ENCODE results near the gene GFI1B.
"Not testable (repeated sequence)": the region's sequence is repeated elsewhere in the genome, so short reads cannot be mapped to it uniquely, and the experiment has no call there.

GFI1B gene

DNA sequence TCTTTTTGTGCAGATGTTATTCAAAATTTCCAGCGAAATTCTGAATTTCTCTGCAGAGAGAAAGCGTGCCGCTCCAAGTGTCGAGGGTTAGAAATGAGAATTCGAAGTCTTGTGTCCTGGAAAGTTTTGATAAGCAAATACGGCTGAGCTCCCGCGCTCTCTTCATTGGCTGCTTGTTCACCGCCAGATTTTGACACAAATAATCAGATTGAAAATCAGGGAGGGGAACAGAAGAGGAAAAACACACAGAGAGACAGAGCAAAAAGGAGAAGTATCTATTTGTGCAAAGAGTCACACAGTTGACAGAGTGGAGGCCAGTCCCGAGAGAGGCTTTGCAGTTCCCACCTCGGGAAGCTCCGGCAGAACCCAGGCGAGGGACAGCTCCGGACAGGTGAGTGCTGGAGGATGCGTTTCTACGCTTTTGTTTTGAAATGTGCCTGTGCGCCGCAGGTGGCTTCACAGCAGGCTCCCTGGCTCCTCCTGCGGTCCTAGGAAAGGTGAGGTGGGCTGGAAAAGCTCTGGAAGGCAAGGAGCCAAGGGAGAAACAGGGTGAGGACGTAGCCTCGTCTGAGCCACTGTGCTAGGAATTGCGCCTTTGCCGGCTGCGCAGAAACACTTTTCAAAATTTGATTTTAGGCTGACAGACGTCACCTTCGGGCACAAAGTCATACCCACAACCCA, at the start of gene GFI1B:
TSS of gene GFI1B (plus strand) at position 244 of the 681 bp plus-strand sequence. CDS start 7,985 bp downstream, outside the sequence.
- no peak for DNase-seq

DNA sequence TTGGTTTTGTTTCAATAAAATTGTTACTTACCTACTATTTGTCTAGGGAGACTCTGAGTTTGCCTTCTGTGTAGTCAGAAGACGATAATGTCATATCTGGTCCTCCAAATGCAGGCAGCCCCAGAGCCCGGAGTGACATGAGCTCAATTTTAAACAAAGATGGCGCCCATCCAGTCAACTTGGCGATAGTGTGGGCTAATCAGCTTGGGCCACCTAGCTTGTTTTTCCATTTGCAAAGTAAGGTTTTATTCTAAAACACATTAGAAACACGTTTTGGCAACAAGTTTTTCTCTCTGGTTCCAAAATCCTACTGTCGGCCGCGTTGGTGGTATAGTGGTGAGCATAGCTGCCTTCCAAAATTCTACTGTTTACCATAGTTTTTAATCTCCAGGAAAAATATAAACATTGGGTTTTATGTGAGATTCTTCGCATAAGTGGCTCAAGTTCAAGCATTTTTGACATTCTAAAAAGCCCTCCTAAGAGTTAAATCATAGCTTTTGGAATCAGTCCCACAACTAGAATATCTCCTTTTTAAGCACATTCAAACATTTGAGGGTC, 47.2 kb upstream of the GFI1B start:
- no peak for DNase-seq

DNA sequence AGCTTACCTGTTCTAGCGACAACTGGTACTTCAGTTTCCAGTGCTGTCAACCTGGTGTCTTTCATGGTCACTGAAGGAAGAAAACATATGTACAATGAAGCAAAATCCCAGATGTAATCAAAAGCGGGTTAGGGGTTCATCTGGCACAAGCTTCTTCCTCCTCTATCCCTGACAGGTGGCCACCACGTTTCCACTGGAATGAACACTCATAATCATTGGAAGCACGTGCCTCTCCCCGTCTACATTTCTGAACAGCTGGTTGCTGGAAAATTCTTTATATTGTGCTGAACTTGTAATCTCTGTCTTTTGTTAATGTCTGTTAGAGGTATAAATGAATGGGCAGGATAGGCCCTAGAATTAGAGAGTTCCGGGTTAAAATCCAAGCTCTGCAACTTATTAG, 43.5 kb upstream of the GFI1B start:
- DNase-seq: no peak

DNA sequence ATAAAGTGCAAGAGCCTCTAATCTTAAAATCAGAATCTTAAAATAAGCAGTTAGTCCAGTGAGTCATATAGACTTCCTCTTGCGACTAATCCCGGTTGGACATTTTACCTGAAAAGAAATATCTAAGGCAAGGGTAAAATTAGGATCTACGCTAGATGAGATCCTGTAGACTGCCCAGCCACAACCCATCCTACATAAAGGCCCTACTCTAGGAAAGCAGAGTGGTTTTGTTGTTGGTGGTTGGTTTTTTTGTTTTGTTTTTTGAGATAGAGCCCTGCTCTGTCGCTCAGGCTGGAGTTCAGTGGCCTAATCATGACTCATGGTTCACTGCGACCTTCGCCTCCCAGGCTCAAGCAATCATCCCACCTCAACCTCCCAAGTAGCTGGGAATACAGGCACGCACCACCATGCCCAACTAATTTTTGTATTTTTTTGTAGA, 41.0 kb upstream of the GFI1B start:
- DNase-seq: no peak

DNA sequence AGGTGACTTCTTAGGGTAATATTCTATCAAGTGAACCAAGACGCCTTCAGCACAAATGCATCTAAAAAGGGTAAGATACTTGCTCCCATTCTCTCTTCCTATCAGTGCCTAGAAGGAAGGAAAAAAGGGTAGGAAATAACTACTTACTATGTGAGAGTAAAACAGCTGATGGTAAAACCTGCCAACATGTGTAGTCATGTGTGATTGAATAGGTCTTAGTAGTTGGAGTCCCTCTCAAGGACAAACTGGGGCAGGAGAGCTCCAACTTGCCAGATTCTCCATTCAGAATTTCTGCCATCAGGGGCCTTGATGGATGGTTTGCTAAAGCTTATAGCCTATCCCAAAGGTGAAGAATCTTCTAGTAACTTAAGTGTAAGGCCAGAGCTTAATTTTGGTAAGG, 39.3 kb upstream of the GFI1B start:
- no peak for DNase-seq

DNA sequence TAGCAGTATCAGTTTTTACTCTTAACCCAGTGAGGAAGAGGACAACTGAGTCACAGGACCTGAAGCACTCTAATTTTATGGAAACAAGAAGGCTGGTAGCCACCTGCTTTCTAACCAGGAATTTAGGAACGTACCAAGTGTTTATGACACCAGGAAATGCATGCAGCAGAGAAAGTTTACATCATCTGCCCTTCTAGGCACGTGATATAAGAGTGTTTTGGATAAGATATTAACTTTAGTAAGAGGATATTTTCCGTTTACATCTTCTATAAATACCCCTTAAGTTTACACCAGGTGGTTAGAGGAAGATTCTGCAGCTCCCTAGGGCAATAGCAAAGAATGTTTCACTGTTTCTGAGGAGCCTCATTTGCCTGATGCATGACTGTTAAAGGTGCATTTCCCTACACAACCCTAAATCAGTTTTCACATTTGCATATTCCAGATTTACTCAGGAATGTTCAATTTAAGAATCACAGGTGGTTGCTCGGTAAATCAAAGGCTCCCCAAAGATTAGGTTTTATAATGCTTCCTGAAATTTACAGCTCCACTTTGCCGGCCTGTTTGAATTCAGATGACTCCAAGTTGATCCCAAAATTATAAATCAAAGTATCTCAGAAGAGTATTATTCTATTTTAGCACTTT, 35.8 kb upstream of the GFI1B start:
- DNase-seq: no peak

DNA sequence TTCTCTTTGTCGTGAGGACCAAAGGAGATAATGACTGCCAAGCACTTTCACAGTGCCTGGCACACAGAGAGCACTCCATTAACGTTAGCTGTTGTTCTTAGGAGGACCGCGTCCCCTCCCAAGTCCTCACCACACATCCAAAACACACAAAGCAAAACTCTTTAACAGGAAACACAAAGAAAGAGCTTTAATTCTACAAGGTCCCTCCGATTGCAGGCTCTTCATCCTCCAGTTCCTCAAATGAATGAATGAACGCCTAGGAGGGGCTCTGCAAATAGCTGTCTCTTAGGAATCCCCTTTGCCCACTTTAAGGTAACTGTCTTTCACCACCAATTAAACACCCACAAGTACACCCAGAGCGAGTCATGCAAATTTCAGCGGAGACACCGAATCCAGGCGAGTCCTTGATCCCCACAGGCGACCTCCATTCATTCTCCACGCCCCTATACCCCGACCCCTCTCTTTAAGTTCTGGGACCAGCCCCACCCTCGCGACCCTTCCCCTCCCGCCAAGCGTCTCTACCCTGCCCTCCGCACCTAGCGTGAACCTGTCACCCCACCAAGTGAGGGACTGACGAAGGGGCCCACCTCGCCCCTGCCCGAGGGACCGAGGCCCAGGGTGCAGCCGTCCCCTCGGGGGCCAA, 34.7 kb upstream of the GFI1B start:
- DNase-seq: no peak

DNA sequence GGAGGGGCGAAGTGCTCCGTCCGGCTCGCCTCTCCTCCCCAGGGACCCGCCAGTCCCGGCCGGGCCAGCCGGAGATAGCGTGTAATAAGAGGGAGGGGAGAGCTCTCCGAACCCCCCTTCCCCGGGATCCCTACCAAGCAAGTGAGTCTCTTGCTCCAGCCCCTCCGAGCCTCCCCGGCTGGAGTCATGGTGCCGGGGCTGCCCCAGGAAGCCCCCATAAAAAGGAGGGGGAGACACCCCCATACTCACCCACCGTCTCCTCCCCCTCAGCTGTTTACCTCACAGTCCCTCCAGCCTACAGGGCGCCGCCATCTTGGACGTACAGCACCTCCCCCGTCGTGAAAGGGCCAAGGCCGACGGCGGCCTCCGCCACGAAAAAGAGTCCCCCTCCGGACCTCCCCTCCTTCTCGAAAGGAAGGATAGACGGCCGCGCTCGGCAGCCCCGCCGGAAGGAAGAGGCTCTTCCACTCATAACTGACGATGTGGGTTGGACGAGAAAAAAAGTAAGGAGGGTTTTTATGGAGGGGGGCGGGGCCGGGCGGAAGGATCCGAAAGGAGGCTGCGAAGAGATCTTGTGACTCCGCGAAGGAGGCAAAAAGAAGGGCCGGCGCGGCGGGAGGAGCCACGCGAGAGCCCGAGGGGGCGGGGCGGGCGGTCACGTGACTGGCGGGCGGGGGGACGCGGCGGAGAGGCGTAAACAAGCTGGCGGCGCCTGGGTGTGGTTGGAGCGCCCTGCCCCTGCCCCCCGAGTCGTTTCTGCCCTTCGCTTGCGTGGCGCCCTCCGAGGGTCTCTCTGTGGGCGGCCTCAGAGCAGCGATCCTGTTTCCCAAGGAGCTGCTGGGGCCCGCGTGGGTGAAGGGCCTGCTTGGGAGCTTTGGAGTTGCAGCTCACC, 34.0 kb upstream of the GFI1B start, which contains the start of gene TSC1:
TSS of gene TSC1 (minus strand) at position 323 of the 892 bp plus-strand sequence. CDS start 15,744 bp downstream, outside the sequence.
- DNase-seq: peak; percentile 97

DNA sequence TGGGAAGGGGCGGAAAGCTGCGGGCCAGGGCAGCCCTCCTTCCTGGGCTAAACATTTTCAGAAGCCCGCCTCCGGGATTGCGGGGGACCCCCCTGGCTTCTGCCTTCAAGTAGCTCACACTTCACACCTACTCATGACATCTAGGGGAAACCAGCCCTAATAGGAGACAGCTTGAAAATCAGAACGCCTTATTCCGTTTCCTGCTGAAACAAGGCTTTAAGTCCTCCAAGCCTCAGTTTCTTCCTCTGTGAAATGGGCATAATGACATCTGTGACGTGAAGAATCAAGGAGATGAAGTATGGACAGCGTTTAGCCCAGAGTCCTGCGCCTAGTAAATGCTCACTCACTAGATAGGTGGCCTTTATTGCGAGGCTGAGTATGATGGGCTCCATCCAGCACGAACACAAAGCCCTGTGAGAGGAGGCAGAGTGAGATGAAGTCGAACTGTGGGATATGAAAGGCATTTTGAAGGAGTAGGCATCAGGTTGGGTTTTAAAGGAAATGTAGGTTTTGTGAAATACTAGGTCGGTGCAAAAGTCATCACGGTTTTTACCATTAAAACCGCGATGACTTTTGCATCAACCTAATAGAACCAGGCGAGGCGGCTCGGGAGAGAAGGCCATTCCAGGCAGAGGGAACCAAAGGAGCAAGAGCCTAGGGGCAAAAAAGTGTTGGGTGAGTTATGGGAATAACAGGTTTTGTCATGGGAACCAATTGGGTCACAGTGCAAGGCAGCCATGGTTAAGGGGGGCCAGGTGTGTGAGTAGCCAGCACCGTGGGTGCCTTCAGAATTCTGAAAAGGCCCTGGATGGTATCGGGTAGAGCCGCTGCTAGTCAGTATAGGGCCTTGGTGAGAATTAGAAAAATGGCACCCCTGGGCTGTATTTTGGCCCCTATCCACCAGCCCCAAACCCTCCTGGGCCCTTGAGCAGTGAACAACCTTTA, 33.0 kb upstream of the GFI1B start:
- DNase-seq: no peak

DNA sequence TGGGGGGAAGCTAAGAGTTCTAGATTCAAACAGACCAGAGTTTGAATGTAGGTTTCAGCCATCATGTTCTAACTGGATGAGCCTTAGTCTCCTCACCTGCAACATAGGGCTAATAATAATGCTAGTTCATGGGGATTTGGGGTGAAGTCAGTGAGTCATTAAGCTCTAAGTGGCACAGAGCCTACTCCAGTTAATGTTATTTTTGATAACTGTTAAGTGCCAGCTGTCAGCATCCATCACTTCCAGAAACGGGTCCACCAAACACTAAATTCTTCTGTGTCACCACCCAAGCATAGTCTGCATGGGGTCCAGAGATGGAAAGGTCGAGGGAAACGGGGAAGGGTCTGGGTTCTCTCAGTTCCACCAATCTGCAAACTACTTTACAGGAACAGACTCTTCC, 32.3 kb upstream of the GFI1B start:
- DNase-seq: no peak

DNA sequence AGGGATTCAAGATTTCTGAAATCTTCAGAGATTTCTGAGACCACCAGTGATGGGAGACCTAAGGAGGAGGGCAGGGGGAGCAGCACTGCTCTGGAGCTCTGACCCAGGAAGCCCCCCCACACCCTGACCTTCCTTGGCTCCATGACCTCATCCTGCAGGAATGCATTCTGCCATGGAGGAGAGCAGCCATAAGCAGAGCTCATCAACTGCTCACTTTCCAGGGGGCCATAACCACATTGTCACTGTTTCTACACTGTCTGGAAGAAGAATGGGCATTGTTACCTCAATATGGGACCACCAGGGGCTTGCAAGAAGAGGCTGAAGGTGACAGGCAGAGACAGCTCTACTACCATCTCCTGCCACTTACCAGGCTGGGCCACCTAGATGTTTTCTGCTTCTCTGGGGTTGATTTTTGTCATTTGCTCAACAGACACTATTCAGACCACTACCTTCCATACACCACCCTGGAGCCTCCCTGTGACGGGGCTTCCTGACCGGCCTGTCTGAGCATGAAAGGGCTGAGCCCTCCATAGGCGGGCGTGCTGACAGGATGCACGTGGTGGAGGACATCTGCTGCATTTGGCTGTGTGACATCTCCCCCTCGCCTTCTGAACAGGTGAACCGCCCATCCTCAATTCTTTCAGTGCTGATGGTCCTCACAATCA, 31.7 kb upstream of the GFI1B start:
- DNase-seq: no peak

DNA sequence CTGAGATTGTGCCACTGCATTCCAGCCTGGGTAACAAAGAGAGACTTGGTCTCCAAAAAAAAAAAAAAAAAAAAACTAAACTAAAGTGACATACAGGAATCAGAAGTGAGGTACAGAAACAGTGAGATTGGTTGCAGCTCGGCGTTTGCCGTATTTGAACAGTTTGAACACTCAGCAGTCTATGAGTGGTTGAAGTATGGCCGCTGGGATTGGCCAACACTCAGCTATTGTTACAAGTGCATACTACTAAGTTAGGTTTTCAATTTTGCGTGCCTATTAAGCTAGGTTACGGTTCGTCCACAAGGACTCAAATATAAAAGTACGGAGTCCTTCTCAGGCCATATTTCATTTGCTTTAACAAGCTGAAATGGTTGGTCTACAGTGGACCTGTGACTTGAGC, 30.7 kb upstream of the GFI1B start:
- no peak for DNase-seq

DNA sequence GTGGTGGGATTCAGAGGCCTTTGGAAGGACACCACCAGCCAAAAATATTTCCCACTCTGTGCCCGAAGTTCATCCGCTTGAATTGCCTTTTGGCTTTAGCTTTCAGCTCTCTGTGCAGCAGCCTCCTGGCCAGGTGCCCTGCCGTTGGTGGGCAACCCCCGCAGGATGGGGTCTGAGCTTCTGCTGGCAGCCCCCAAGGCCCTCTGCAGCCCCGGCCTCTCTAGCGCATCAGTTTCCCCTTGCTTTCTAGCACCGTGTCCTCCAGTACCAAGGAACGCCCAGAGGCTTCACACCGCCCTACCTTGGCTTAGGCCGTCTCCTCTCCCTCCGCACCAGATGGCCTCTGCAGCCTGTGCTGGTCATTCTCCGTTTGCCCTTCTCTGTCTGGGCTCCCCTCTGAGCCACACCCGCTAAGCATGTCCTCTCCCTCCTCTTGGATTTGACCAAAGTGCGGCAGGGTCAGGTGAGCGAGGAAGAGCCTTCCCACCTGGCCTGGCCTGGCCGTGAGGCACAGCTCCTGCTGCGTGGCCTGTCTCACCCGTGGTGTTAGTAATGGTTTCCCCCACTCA, 29.9 kb upstream of the GFI1B start:
- DNase-seq: no peak

DNA sequence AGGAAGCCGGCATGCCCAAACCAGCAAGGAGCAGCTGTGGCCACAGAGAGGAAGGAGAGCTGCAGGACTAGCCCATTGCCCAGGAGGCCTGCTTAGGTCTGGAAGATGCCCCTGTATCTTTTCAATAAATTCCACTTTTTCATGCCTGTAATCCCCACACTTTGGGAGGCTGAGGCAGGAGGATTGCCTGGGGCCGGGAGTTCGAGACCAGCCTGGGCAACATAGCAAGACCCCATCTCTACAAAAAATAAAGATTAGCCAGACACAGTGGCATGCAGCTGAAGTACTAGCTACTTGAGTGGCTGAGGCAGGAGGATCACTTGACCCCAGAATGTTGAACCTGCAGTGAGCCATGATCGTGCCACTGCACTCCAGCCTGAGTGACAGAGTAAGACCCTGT, 28.8 kb upstream of the GFI1B start:
- DNase-seq: no peak

DNA sequence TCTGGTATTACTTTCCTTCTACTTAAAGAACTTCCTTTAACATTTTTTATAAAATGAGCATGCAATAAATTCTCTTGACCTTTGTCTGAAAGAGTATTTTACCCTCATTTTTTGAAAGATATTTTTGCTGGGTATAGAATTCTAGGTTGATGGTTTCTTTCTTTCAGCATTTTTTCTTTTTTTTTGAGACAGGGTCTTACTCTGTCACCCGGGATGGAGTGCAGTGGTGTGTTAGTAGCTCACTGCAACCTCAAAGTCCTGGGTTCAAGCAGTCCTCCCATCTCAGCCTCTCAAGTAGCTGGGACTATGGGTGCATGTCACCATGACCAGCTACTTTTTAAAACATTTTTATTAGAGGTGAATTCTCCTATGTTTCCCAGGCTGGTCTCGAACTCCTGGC, 23.4 kb upstream of the GFI1B start:
- no peak for DNase-seq

DNA sequence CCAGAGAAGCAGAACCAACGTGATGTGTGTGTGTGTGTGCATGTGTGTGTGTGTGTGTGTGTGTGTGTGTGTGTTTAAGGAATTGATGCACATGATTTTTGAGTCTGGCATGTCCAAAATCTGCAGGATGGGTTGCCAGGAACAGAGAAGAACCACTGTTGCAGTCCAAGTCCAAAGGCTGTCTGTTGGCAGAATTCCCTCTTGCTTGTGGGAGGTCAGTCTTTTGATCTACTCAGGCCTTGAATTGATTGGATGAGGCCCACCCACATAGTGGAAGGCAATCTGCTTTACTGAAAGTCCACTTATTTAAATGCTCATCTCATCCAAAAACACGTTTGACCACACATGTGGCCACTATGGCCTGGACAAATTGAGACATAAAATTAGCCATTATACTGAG, 22.7 kb upstream of the GFI1B start:
- DNase-seq: no peak

DNA sequence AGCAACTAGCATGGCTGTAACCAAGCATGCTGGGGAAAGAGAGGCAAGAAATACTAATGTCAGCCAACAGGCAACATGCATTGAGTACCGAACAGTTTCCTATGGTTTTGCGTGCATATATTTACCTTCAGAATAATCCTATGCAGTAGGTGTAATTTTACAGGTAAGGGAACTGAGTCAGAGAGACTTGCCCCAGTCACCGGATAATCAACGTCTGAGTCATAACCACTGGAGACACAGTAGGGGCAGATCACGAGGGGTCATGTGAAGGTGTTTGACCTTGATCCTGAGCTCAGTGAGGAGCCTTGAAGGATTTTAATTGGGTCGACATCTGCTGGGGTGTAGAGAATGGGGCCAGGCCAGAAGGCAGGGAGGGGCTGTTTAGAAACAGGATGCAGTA, 20.7 kb upstream of the GFI1B start:
- DNase-seq: no peak

DNA sequence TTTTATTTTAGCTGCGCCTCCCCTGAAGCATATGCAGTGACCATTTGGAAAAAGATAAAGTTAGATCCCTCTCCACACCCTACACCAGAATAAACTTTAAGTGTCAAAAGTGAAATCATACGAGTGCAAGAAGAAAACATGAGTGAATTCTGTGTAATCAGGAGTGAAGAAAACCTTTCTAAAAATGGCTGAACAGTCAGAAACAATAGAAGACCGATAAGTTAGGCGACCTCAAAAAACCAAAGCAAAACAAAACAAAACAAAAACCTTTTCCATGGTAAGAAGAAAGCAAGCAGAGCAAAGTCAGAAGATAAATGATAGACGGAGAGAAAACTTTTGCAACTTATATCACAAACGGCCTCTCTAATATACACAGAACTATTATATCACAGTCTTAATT, 17.5 kb upstream of the GFI1B start:
- DNase-seq: no peak

DNA sequence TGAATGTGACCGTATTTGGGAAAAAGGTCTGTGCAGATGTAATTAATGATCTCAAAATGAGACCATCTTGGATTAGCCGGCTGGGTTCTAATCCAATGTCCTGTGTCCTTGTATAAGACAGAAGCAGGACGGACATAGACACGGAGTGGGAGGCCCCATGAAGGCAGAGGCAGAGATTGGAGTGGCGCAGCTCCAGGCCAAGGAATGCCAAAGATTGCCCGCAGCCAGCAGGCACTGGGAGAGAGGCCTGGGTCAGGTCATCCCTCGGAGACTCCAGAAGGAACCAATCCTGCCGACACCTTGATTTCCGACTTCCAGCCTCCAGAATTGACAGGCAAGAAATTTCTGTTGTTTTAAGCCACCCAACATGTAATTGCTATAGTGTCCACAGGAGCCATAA, 13.0 kb upstream of the GFI1B start:
- DNase-seq: no peak

DNA sequence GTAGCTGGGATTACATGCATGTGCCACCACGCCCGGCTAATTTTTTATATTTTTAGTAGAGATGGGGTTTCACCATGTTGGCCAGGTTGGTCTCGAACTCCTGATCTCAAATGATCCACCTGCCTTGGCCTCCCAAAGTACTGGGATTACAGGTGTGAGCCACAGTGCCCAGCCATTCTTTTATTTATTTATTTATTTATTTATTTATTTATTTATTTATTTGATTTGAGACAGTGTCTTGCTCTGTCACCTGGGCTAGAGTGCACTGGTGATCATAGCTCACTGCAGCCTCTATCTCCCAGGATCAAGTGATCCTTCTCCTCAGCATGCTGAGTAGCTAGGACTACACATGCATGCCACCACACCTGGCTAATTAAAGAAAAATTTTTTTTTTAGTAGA, 10.6 kb upstream of the GFI1B start:
- not testable (repeated sequence) for DNase-seq

DNA sequence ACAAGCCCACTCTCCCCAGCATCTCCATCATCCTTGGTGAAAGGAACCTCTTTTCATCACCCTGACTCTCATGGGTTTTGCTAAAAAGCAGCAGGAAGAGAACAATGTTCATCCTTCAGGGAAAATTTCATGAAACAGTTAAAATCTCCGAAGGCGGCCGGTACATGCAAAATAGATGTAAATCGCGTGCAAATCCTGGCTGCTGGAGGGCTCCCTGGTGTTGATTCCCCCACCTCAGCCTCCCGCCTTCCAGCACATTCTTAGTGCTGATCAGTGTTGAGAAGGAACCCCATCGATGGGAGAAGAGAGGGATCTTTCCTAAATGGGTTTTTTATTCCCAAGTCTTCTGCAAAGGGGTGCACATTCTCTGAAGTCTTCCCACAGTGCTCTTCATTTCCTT, 8.7 kb upstream of the GFI1B start:
- DNase-seq: no peak

All from CD4-positive, alpha-beta T cell treated with Interleukin-15 for 1 hour (primary cell).